ENCODE data around the gene AS3MT. TPM values are rescaled to one million over a fixed set of nuclear protein-coding genes. Genes with fewer than 3 reads are reported as not detected.

Gene AS3MT
- total RNA-seq, 6 experiments from 2014 or later = 5.3 to 23.2 (median 14.4) TPM

- intact Hi-C loops (cut with DNase I) = loop anchor here in 1 of 2 donors (10.0 kb wide), 1 partner anchor 91 kb away; no protein-coding TSS in a partner anchor
- DNase-seq = no peak
- no peak for TF ChIP-seq POLR2A (IDR thresholded peaks at IDR 0.05)
- no peak for TF ChIP-seq CTCF (IDR thresholded peaks at IDR 0.05)
- ATAC-seq = no peak
- no peak overlapping the region for H3K4me3 ChIP-seq
- no peaks in the 10 kb centered on the region for H3K27me3 ChIP-seq
- no peaks in the 10 kb centered on the region for H3K36me3 ChIP-seq
- H3K4me1 ChIP-seq = peaks cover 0 to under 1% (median 0%) of the 10 kb centered on the region in 4 donors
- H3K27ac ChIP-seq = no peak overlapping the region
- WGBS (ENCODE audit: insufficient coverage, low coverage, low lambda C conversion rate, missing lambda C conversion rate) = 90% methylated on average over 2 of the region's 9 CpGs
- H3K9me3 ChIP-seq = no peaks in the 10 kb centered on the region
These were observed 43.0 kb upstream of the AS3MT start for GRCh38 chr10:102826148-102826796.

DNA sequence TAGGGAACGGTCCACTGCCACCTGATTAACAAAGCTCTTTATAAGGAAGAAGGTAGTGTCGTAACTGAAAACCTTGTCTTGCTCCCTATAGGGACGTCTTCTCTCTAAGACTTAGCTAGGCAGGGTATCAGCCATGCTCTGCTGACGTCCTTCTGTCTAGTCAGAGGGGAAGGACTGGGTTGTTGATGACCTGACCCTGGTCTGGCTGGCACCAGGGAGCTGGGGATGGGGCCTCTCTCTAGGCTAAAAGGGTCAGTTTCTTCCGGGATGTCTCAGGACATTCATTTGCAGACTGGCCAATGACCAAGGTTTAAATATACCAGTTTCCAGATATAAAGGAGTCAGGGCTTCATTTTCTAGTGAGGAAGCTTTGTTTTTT lies 41.7 kb upstream of the AS3MT start:
- no peaks in the 10 kb centered on the region for H3K27me3 ChIP-seq
- WGBS (ENCODE audit: insufficient coverage, low coverage, low lambda C conversion rate, missing lambda C conversion rate) = 95% methylated on average over 4 of the region's 5 CpGs

GRCh38 chr10:102831322-102832071 lies 37.8 kb upstream of the AS3MT start:
- peak in 2 of 3 donors; percentile 41 to 75 for DNase-seq
- intact Hi-C loops (cut with DNase I) = loop anchor here (5.0 to 10.0 kb wide), 2 partner anchors 71 to 243 kb away; no protein-coding TSS in a partner anchor

More for the DNA sequence above, 41.7 kb upstream of the AS3MT start:
- DNase-seq (no peak), ATAC-seq (no peak)
- intact Hi-C loops (cut with DNase I) = loop anchor here in 1 of 2 donors (10.0 kb wide), 1 partner anchor 93 kb away; no protein-coding TSS in a partner anchor
- Histone ChIP-seq H3K4me3 (no peak overlapping the region), H3K27ac (no peak overlapping the region), H3K4me1 (peaks cover 0 to 6% (median 3%) of the 10 kb centered on the region in 4 donors), H3K36me3 (no peaks in the 10 kb centered on the region), H3K9me3 (no peaks in the 10 kb centered on the region)
- TF ChIP-seq POLR2A (IDR thresholded peaks at IDR 0.05) (no peak), CTCF (IDR thresholded peaks at IDR 0.05) (no peak)

DNA sequence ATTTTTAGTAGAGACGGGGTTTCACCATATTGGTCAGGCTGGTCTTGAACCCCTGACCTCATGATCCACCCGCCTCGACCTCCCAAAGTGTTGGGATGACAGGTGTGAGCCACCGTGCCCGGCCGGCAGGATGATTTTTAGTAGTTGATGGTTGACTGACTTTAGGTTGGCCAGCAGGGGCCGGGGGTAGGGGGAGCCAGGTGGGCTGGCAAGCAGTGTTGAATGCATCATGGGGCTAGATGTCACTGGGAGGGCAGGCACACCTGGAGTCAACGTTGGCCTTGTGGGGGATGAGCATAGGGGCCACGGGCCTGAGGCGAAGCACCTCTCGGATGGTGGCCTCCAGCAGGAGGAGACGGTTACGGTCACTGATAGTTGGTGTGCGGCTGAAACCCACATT lies 37.0 kb upstream of the AS3MT start:
- intact Hi-C loops (cut with DNase I) = loop anchor here (5.0 to 10.0 kb wide), 2 partner anchors 70 to 243 kb away; no protein-coding TSS in a partner anchor
- Histone ChIP-seq H3K4me1 (peaks cover 0 to 7% (median 3%) of the 10 kb centered on the region in 4 donors), H3K27ac (peak overlapping the region in 1 of 3 donors; percentile 28), H3K36me3 (no peaks in the 10 kb centered on the region), H3K4me3 (no peak overlapping the region), H3K9me3 (no peaks in the 10 kb centered on the region), H3K27me3 (no peaks in the 10 kb centered on the region)
- 76% methylated on average over 6 of the region's 14 CpGs for WGBS (ENCODE audit: insufficient coverage, low coverage, low lambda C conversion rate, missing lambda C conversion rate)
- ATAC-seq (no peak), DNase-seq (no peak)
- TF ChIP-seq POLR2A (IDR thresholded peaks at IDR 0.05) = no peak

More at GRCh38 chr10:102831322-102832071, 37.8 kb upstream of the AS3MT start:
- ATAC-seq = peak; percentile 77 to 85 (median 81)
- peaks cover 0 to 6% (median 3%) of the 10 kb centered on the region in 4 donors for H3K4me1 ChIP-seq
- H3K36me3 ChIP-seq = no peaks in the 10 kb centered on the region
- no peaks in the 10 kb centered on the region for H3K27me3 ChIP-seq
- TF ChIP-seq POLR2A (IDR thresholded peaks at IDR 0.05) (no peak), CTCF (IDR thresholded peaks at IDR 0.05) (no peak)
- WGBS (ENCODE audit: insufficient coverage, low coverage, low lambda C conversion rate, missing lambda C conversion rate) = 36% methylated on average over 14 of the region's 16 CpGs
- H3K27ac ChIP-seq = peak overlapping the region in 1 of 3 donors; percentile 43
- no peaks in the 10 kb centered on the region for H3K9me3 ChIP-seq
- H3K4me3 ChIP-seq = peak overlapping the region in 1 of 3 donors; percentile 17

All from right lobe of liver (tissue), 6 donors.